Muscle of leg (tissue), 11 donors: ENCODE data around the gene ATAD3C. TPM values are rescaled to one million over a fixed set of nuclear protein-coding genes. Genes with fewer than 3 reads are reported as not detected.
"Not testable (repeated sequence)": the region's sequence is repeated elsewhere in the genome, so short reads cannot be mapped to it uniquely, and the experiment has no call there.

ENCODE experiments used
- DNase-seq: peaks from one replicate; pipeline ENCODE4 v3.0.0; 2013
- H3K27ac ChIP-seq: one replicate; pipeline ENCODE4 v1.5.1; 2013; ENCODE audit warnings: mild to moderate bottlenecking, low read length, control low read depth
- H3K27me3 ChIP-seq: one replicate; pipeline ENCODE4 v1.6.1; 2013; ENCODE audit warnings: low read length; ENCODE audit not compliant: control insufficient read depth, insufficient read depth
- H3K36me3 ChIP-seq: one replicate; pipeline ENCODE4 v1.6.1; 2013; ENCODE audit warnings: low read length; ENCODE audit not compliant: control insufficient read depth, insufficient read depth
- H3K4me1 ChIP-seq: one replicate; pipeline ENCODE4 v1.6.1; 2013; ENCODE audit warnings: low read length; ENCODE audit not compliant: control insufficient read depth, insufficient read depth
- H3K4me3 ChIP-seq: one replicate; pipeline ENCODE4 v1.5.1; 2013; ENCODE audit warnings: low read length, control low read depth
- H3K9me3 ChIP-seq: replicated peaks from 2 replicates; pipeline ENCODE4 v1.6.1; 2013; ENCODE audit warnings: low read depth, low read length; ENCODE audit not compliant: control insufficient read depth
- WGBS: methylation state at CpG from one replicate; pipeline ENCODE4 v1.1.5; 2013; ENCODE audit warnings: missing lambda C conversion rate; ENCODE audit not compliant: insufficient coverage; 5-methylcytosine and 5-hydroxymethylcytosine counted together
- polyA plus RNA-seq, 8 donors: library from polyadenylated mRNA; unstranded; fragments of 120-200 nt; gene quantifications; one replicate each; pipeline versions ENCODE4 v1.2.1 to v1.2.3, GENCODE V29; 2013; ENCODE audit warnings: inconsistent platforms in 1 of 8, low replicate concordance in 1 of 8; ENCODE audit not compliant: insufficient read length in 8 of 8, insufficient read depth in 1 of 8
- total RNA-seq: library from RNA; stranded (reverse); fragments of 120-200 nt; gene quantifications from one replicate; pipeline ENCODE4 v1.2.4, GENCODE V29; 2013

Gene ATAD3C
- total and polyA plus RNA-seq, 9 donors: 0.22 to 1.2 (median 0.35) TPM

DNA sequence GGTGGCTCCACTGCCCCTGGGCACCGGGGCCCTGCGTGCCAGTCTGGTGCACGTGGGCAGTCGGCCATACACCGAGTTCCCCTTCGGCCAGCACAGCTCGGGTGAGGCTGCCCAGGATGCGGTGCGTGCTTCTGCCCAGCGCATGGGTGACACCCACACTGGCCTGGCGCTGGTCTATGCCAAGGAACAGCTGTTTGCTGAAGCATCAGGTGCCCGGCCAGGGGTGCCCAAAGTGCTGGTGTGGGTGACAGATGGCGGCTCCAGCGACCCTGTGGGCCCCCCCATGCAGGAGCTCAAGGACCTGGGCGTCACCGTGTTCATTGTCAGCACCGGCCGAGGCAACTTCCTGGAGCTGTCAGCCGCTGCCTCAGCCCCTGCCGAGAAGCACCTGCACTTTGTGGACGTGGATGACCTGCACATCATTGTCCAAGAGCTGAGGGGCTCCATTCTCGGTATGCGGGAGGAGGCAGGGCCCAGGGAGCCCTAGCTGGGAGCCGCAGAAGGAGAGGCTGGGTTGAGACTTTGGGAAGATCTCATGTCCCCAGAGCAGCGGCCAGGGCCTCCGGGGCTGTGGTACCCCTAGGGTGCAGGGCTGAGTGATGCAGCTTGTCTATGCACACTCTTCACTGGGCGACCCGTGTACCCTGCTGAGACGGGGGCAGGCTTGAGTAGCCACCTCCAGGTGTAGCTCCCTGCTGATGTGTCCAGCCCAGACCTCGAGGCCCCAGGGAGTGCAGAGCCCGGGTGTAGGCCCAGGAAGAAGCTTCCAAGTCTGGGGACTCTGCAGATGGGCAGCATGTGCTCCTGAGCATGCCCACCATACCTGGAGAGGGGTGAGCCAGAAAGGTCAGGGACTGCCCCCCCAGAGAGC is 12.2 kb upstream of the ATAD3C start:
- no peak overlapping the region for H3K27ac ChIP-seq
- H3K9me3 ChIP-seq: no peaks in the 10 kb centered on the region
- H3K4me1 ChIP-seq: peaks cover 87% of the 10 kb centered on the region
- H3K27me3 ChIP-seq: peaks cover 2% of the 10 kb centered on the region
- WGBS: 83% methylated on average over 31 of the region's 31 CpGs
- peaks cover 22% of the 10 kb centered on the region for H3K36me3 ChIP-seq
- no peak overlapping the region for H3K4me3 ChIP-seq
- DNase-seq: no peak

DNA sequence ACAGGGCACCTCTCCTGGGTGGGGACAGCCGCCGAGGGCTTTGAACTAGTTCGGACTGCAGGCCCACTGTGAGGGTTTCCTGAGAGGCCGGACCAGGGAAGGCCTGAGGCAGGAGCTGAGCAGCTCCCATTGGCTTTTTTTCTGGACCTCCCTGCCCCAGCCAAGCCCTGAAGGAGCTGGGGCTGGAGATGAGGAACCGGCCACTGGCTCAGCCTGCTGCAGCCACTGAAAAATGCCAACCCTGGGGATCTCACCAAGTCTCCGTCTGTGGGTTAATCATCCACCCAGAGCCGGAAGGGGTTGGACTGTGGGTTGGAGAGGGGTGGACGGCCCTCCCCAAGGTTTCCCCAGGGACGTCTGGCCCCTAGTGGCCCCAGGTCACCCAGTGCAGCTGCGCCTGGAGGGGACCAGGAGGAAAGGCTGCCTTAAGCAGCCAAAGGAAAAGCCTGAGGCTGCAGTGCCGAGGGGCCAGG is 11.5 kb upstream of the ATAD3C start:
- Histone ChIP-seq H3K4me1 (peaks cover 82% of the 10 kb centered on the region), H3K27me3 (peaks cover 2% of the 10 kb centered on the region)

DNA sequence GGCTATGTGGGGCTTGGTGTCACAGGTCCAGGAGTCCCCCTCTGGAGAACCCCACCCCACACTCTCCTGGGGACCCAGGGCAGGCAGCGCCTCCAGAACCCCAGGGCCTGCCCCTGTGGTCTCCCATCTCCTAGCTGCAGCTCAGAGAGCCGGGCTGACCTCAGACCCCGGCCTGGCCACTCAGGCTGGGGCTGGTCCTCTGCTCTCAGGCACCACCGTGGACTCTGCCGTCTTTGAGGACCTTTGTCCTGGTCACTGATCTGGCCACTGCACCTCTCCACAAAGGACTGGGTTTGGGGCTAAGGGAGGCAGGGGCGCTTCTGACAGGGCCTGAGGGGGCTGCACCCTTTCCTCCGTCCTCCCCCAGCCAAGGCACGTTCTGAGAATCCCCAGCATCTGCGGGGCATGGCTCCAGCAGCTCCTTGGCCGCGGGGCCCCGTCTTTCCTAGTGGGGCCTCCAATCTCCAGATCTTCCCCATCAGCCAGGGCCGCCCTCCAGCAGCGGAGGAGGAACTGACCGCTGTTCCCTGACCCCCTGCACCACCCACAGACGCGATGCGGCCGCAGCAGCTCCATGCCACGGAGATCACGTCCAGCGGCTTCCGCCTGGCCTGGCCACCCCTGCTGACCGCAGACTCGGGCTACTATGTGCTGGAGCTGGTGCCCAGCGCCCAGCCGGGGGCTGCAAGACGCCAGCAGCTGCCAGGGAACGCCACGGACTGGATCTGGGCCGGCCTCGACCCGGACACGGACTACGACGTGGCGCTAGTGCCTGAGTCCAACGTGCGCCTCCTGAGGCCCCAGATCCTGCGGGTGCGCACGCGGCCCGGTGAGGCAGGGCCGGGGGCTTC is 10.7 kb upstream of the ATAD3C start:
- WGBS: 69% methylated on average over 41 of the region's 45 CpGs
- DNase-seq: peak; percentile 66
- Histone ChIP-seq H3K9me3 (no peaks in the 10 kb centered on the region), H3K27me3 (peaks cover 2% of the 10 kb centered on the region), H3K36me3 (peaks cover 22% of the 10 kb centered on the region), H3K4me3 (no peak overlapping the region), H3K4me1 (peaks cover 74% of the 10 kb centered on the region), H3K27ac (no peak overlapping the region)

More for the DNA sequence above, 11.5 kb upstream of the ATAD3C start:
- 40% methylated on average over 8 of the region's 11 CpGs for WGBS
- no peak for DNase-seq
- Histone ChIP-seq H3K27ac (no peak overlapping the region), H3K4me3 (no peak overlapping the region), H3K36me3 (peaks cover 22% of the 10 kb centered on the region), H3K9me3 (no peaks in the 10 kb centered on the region)

DNA sequence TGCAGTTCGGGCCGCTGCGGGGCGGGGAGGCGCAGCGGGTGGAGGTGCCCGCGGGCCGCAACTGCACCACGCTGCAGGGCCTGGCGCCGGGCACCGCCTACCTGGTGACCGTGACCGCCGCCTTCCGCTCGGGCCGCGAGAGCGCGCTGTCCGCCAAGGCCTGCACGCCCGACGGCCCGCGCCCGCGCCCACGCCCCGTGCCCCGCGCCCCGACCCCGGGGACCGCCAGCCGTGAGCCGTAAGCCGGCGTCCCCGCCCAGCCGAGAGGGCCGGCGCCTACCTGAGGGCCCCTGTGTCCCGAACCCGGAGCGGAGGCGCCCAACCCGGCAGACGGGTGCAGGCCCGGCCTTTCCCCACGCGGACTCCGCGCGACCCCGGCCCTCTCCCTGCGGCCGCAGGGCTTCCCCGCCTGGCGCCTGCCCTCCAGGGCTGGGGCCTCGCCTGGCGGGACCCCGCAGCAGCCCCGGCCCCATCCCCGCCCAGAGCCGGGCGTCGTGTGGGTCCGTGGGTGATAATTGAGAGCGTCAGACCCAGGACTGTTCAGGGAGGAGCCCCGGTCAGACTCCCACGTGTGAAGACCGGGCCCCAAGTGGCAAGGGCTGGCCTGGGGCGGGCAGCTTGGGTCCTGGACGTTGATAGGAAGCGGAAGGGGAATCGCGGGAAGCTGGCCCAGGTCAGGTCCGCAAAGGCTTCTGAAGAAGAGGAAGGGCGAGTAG is 9.8 kb upstream of the ATAD3C start:
- Histone ChIP-seq H3K27me3 (peaks cover 2% of the 10 kb centered on the region), H3K4me1 (peaks cover 65% of the 10 kb centered on the region), H3K9me3 (no peaks in the 10 kb centered on the region), H3K4me3 (no peak overlapping the region), H3K36me3 (peaks cover 22% of the 10 kb centered on the region), H3K27ac (no peak overlapping the region)
- no peak for DNase-seq
- WGBS: 82% methylated on average over 82 of the region's 82 CpGs

DNA sequence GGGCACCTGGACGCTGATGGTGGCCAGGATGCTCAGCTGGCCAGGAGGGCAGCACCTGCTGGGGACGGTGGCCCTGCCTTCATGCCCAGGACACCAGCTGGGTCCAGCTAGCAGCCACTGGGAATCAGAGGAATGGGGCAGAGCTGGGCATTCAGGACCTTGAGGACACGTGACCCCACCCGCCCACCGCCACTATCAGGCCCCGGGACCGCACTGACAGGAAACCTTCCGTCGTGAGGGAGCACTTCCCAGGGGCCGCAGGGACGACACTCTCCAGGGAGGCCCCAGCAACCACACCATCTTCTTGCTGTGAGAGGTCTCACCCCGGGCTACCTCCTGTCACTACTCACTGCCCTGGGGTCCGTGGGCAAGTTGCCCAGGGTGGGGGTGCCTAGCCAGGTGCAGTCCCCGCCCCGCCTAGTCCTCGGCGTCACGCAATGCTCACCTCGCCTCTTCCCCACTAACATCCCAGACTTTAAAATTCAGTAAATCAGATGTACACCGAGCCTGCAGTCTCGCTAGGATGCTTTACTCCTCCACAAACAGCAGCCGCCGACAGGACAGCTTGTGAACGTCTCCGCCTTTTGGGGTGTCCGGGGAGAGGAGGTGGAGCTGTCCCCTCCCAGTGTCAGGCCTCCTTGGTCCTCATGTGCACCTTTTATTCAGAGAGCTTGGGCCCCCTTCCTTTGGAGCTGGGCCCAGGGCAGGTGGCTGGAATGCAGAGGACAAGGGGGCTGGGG is 9.1 kb upstream of the ATAD3C start:
- peaks cover 22% of the 10 kb centered on the region for H3K36me3 ChIP-seq
- peaks cover 2% of the 10 kb centered on the region for H3K27me3 ChIP-seq
- H3K4me3 ChIP-seq: no peak overlapping the region
- peaks cover 59% of the 10 kb centered on the region for H3K4me1 ChIP-seq
- 68% methylated on average over 7 of the region's 26 CpGs for WGBS
- DNase-seq: no peak
- H3K9me3 ChIP-seq: no peaks in the 10 kb centered on the region
- H3K27ac ChIP-seq: no peak overlapping the region

DNA sequence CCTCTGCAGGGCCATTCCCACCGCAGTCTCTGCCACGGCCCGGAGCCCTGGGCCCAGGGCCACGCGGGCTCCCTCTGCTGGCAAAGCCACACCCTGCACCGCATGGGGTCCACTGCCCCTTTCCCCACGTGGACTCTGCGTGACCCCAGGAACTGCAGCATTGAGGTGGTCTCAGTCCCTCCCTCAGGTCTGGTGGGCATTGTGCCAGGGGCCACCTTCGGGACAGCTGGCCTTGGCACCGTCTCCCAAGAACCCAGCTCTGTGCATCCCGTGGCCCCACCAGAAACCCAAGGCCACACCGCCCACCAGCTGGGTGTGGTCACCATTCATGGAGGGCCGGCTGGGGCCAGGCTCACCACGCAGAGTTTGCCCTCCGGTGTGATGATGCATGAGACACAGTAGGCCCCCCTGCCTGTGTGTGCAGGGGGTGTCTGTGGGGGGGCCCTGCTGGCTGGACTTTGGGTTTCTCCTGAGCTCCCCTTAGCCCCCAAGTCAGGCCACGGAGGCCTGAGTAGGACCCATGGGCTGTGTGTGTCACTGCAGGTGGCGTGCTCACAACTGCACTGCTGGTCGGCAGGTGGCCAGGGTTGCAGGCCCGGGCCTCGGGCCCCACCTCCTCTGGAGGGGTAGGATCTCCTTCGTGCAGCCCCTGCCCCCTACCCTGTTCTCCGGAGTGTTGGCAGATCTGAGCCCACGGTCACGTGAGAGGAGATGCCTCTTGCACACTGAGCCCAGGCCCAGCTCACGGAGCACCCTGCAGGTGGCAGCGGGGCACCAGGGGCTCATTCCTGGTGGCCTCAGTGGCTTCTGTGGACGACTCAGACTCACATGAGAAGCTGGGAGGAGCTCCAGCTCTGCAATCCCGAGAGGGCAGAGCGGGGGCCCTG is 8.2 kb upstream of the ATAD3C start:
- Histone ChIP-seq H3K27me3 (peaks cover 2% of the 10 kb centered on the region), H3K4me1 (peaks cover 54% of the 10 kb centered on the region), H3K9me3 (no peaks in the 10 kb centered on the region), H3K36me3 (peaks cover 22% of the 10 kb centered on the region), H3K4me3 (no peak overlapping the region), H3K27ac (no peak overlapping the region)
- 36% methylated on average over 24 of the region's 29 CpGs for WGBS
- peak; percentile 52 for DNase-seq

DNA sequence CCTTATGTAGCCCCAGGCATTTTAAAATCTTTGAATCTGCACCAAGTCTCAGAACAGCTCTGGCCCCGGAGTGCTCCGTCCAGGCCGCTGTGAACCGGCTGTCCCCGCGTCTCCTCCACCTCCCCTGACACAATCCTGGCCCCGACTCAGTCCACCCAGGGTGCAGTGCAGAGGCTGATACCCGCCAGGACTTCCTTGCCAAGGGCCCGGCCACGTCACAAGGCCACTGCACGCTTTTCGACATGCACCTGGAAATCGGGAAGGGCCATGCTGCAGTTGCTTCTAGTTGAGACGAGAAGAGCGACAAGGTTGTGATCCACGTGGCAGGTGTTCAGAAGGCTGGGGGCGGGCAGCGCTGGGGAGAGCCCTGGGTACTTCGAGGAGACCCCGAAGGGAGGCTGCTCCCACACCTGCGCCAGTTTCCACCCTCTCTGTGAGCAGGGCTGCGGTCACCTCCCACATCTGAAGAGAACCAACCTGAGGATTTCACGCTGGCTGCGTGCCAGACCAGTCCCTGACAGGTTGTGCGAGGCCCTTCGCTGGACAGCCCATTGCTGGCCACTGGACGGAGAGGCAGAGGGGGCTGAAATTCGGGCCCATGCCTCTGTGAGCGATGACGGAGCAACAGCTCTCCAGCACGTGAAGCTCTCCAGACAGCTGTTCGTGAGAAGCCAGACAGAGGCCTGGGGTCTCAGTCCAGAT is 7.3 kb upstream of the ATAD3C start:
- WGBS: 74% methylated on average over 32 of the region's 32 CpGs
- no peak overlapping the region for H3K27ac ChIP-seq
- peaks cover 44% of the 10 kb centered on the region for H3K4me1 ChIP-seq
- H3K27me3 ChIP-seq: no peaks in the 10 kb centered on the region
- no peak for DNase-seq
- H3K9me3 ChIP-seq: no peaks in the 10 kb centered on the region
- peaks cover 18% of the 10 kb centered on the region for H3K36me3 ChIP-seq
- H3K4me3 ChIP-seq: no peak overlapping the region

DNA sequence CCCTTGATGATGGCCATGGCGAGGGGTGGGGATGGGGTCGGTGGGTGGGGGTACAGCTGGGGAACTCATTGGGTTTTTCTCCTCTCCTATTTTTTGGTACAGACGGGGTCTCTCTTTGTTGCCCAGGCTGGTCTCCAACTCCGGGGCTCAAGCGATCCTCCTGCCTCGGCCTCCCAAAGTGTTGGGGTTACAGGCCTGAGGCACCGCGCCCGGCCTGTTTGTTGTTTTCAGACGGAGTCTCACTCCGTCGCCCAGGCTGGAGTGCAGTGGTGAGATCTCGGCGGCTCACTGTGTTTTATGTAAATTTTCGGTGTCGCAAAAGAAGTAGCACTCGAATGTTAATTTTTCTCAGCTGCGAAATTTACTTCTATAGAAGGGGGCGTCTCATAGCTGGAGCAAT is 2.9 kb upstream of the ATAD3C start:
- not testable (repeated sequence) for H3K9me3 ChIP-seq, DNase-seq, H3K4me3 ChIP-seq, H3K4me1 ChIP-seq, H3K36me3 ChIP-seq, H3K27ac ChIP-seq, H3K27me3 ChIP-seq
- WGBS: 95% methylated on average over 3 of the region's 19 CpGs
